GM21825 (cell line): ENCODE measurements around the gene ITSN1.

Experiments
- ATAC-seq: cut with Tn5 transposase; IDR thresholded peaks from one replicate; pipeline ENCODE4 v1.9.1; 2021; ENCODE audit warnings: mild to moderate bottlenecking, moderate library complexity; ENCODE audit not compliant: unreplicated experiment

The ITSN1 gene

DNA sequence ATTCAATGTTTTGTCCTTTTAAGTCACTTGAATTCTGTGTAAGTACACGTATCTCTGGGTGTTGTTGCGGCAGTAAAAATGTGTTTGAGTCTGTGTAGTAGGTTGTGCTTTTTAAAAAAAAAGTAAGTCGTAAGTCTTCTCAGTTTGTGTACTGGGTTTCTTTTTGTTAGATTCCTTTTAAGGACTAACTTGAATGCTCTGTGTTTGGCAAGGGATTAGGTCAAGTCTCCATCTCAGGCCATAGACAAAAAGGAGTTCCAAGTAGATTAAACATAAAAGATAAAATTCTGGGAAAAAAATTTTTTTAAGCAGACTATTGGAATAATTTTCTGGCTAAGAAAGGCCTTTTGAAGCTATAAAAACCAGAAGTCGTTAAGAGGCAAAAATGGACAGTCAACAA lies 160.2 kb downstream of the ITSN1 start:
- ATAC-seq = no peak

DNA sequence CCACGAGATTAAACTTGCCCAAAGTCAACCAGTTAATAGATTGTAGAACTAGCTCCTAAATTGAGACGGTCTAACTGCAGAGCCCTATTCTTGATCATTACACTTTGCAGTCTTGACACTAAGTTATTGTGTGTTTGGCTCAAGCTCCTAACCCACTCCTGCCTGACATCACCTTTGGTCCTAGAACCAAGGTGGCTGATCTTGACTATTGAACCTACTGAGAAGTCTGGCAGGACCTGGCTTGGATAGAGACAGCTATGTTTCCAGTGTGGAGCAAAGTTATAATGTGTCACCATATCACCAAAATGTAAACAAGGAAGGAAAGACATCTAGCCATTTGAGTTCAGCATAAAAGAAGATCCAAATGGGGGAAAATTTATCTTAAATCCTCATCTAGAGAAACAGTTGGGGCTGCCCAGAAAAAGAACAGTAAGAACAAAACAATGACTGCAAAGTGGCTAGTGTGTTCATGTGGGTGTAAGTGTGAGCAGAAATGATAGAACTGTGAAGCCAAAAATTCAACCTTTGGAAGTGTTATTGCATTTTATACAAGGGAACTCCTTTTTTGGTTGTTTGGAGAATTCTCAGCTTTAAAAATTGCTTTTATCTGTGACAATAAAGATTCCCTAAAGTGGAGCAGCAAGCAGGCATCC lies 166.5 kb downstream of the ITSN1 start:
- ATAC-seq = no peak

DNA sequence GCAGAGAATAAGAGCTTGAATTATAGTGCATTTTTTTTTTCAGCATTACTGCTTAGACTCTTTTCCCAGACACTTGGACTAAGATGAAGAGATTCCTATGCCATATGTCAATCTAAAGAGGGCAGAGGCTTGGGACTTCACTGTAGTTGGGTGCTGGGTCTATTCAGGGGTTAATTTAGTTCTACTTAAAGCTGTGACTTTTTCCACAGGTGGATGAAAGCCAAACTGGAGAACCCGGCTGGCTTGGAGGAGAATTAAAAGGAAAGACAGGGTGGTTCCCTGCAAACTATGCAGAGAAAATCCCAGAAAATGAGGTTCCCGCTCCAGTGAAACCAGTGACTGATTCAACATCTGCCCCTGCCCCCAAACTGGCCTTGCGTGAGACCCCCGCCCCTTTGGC lies 168.5 kb downstream of the ITSN1 start:
- no peak for ATAC-seq

DNA sequence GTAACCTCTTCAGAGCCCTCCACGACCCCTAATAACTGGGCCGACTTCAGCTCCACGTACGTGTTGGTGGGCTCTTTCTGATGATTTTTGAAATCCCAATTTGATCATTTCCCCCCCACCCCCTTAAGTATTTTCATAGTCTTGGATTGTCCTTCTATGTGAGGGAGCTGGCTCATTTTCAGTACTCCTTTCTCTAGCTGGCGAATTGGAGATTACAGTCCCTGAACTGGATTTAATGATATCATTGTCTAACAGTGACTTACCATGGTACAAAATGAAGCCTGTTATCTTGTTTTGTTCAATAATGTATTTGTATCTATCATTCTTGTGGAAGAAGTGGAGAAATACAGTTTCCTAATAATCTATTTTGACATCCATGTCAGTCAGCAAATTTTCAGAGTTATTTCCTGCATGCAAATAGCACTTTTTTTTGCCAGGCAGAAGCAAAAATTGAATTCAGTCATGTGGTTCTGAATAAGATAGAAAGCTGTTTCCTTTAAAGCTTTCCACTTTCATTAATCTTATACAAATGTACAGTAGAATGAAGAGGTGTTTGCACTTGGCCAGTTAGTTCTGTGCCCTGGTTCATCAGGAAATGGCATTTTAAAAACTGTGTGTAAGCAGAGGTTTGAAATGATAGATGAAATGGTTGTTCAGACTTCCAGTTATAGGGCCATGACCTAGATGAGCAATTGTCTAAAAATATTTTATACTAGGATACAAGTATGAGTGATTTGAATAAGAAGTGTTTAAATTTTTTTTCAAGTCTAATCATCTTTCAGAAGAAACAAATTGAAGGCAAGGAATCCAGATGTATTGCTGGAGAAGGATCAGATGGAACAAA lies 169.1 kb downstream of the ITSN1 start:
- no peak for ATAC-seq

DNA sequence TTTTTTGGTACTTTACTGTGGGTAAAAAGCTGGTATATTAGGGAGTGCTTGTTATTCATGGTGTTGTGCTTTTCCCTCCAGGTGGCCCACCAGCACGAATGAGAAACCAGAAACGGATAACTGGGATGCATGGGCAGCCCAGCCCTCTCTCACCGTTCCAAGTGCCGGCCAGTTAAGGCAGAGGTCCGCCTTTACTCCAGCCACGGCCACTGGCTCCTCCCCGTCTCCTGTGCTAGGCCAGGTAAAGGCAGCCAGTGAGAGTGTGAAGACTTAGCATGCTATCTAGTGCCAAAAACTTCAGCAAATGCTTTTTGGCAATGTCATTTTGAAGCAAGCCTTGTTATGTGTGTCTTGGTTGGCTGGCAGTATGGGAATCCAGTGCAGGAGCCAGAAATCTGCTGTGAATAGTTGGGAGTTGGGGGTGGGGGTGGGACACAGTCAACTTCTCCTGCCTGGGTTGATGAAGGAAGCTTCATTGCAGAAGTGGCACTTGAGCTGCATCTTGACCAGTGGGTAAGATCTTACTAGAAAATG lies 171.6 kb downstream of the ITSN1 start:
- ATAC-seq = no peak

DNA sequence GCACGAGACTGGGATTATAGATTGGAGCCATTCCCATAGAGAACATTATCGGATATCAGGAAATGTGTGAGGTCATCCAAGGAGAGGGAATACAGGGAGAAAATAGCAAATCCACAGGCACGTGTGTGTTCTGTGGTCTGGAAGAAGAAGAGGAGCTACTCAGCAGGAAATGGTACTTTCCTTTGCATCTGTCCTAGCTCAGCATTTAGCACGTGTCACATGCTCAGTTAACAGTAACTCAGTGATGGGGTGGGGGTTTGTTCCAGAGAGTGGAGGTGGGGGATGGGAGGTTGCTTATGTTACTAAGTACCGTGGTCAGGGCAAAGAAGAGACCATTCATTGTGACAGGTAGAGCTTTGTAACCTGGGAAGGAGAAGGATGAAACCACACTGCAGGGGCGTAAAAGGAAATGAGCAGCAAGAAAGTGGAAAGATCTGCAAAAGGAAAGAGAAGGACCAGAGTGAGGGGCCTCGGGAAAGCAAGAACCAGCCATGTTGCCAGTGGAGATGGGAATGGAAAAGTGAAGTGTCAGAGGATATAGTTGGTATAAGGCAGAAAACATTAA lies 172.9 kb downstream of the ITSN1 start:
- no peak for ATAC-seq

DNA sequence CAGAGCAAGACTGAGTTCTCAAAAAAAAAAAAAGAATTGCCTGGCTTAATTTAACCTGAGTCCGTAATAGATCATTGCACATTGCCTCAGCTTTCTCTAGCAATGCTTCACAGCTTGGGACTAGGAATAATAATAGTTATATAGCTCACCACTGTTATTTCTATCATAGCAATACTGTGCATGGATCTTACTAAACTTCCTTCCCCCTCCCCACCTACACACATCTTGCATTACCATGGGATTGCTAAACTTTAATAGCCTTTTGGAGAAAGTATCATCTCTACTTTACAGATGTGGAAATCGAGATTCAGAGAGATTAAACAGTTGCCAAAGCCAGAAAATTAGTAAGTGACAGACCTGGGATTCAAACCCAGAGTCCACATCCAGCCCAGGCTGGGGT lies 173.9 kb downstream of the ITSN1 start:
- ATAC-seq = no peak

DNA sequence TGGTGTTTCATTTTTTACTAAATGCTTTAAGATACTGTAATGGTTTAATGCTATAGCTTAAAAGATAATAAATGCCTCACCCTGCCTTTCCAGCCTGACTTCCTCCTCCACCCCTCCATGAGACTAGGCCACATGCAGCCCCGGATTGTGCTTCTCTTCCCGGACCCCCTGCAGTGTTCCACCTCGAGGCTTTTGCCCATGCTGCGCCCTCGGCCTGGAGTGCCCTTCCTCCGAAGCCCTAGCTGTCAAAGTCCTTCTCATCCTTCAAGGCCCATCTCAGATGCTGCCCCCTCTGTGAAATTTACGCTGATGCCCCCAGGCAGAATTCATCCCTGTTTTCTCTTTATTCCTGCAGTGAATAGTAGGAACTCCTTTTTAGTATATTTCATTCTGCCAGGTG lies 174.8 kb downstream of the ITSN1 start:
- no peak for ATAC-seq

DNA sequence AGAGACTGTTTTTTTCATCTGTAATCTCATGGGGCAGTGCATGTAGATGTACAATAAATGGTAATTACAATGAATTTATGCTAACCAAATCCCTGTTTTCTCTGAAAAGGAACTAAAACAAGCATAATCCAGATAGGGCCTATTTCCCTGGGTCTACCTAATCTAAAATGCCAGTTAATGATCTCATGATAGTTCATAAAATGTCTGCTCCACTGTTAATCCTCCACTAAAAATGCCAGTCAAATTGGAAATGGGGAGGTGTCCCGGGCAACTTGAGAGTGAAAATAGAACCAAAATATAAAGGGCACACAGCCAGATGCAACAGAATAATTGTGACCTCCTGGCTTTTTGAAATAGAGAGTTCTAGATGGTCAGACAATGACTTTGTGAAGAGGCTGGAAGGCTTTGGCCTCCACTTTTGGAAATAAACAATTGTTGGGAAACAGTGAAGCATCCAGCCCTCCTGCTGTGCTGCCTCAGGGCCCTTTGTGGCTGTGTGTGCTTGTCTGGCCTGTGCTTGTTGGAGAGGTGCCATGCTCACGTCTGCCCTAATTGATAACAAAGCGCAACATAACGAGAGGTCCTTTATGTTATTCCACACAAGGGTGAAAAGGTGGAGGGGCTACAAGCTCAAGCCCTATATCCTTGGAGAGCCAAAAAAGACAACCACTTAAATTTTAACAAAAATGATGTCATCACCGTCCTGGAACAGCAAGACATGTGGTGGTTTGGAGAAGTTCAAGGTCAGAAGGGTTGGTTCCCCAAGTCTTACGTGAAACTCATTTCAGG lies 175.6 kb downstream of the ITSN1 start:
- no peak for ATAC-seq

DNA sequence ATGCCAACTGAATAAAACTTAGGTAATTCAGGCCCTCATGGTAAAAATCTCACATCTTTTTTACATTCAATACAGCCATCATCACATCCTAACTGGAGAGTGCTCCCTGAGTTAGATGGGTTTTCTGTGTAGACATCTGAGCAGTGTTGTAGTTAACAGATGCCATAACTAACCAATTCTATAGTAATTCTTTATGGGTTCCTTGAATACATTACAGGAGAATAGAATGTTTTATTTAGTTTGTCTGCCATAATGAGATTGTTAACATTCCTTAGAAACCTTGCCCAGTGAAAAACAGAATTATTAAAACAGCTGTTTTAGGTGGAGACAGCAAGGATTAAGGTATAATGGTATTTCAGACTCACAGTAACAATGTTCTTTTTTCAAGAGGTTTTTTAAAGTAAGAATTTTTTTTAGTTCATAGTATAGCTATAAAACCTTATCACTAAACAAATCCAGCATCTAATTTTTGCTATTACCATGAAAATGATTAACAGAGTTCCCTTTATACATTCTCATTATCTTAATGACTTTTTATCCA lies 178.0 kb downstream of the ITSN1 start:
- ATAC-seq = no peak

DNA sequence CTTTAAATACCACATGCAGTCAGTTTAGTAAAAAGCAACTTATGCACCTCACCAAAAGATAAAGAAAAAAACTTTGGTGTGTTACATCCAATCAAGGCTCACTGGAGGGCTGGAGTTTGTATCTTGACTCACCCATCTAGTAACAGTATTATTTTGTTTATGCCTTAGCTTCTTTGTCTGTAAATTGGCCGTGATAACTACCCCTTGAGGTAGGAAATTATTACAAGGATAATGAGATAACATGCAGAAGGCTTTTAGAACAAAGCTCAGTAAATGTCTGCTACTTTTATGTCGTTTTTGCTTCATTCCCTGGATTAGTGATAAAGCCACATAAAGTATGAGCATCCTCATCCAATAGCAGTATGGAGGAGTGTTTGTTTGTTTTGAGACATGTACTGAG lies 178.5 kb downstream of the ITSN1 start:
- ATAC-seq = no peak

DNA sequence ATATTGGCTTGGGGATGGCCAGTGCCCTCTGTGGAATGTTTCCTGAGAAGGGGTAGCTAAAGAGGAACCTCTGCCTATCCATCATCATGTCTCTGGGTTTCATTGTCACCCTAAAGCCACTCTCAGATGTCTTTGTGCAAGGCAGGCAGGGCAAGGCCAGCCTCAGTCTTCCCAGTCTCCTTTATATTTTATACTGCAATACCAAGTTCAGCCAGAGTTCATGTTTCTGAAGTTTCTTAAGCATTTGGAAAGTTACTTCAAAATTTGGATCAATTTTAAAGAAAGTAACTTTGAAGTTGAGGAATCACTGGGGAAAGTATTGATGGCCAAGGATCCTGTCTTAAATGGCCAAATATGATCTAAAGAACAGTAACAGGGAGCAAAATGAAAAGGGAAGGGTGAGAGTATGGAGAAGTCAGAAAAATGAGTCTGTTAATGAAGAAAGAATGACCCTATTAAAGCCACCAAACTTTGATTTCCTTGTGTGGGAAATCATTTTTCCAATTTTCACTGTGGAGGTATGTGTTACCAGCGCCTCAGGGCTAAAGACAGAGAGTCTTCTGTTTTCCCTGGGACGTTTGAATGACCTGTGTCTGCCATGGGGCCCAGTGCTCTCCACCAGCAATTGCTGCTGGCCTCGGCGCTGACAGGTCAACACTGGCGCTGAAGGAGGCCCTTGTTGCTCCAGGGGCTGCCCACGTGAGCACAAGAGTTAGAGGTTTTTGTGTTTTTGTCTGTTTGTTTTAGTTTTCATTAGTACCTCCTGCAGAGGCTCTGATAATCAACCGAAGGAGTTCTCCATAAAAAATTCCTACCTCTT lies 179.4 kb downstream of the ITSN1 start:
- ATAC-seq = no peak

DNA sequence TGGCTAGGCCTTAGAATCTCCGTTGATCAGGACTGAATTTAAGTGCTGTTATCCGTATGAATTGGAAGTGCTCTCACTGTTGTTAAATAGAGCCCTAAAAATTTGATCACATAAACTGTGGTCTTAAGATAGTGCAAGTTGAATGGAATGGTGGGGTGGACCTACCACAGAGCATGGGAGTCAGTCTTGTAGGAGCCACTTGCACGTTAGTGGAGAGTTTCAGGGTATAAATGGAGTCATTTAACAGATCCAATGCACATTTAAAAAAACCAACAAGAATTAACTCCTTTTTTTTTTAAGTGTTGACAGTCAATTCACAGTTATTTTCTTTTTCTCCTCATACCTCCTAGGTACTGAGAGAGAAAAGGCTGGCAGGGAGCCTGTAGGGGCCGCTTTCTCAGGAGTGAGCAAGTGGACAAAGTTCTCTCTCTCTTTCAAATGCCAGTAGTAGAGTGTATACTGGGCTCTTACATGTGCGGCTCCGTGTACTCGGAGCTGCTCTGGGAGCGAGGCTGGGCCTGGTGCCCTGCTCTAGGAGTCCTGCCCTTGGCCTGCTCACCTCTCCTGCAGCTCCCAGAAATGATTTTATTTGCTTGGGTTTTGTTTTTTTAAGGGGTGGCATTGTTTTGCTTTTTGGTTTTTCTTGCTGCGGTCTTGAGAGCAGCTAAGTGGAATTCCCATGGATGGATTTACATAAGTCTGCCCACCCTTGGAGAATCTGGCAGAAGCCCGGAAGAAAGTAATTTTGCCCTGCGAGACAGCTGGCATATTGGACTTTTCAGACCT lies 182.0 kb downstream of the ITSN1 start:
- no peak for ATAC-seq

DNA sequence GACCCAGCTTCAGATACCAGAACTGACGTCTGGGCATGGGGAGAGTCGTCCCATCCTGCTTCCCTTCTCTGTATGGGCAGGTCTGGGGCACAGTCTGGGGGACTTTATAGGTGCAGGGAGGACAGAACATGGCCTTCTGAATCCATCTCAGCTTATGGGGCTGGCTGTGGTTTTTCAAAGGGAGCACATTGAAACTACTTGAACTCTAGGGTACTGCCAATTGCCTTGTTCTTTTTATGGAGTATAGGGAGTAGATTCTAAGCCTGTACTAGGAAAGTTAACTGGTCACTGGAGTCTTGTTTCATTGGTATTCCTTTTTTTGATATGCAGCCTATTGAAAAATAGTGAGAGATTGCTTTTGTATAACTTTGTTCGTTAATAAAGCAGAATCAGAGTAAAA lies 183.1 kb downstream of the ITSN1 start:
- no peak for ATAC-seq

DNA sequence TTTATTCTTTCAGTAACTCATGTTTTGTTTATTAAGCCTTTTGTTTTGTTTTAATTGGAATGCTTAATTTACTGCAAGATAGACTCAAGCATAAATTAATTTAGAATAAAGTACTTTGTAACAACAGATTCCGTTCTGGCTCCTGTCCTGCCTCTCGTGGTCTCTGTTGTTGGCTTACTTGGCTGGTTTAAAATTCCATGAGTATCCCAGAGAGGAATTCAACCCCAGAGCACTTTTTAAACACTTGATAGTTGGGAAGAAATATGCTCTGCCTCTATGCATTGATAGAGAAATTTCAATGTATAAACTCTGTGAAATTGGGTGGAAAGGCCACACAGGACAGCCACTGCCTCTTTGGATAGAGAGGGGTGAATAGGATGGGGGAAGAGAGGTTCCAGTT lies 183.6 kb downstream of the ITSN1 start:
- ATAC-seq = no peak

DNA sequence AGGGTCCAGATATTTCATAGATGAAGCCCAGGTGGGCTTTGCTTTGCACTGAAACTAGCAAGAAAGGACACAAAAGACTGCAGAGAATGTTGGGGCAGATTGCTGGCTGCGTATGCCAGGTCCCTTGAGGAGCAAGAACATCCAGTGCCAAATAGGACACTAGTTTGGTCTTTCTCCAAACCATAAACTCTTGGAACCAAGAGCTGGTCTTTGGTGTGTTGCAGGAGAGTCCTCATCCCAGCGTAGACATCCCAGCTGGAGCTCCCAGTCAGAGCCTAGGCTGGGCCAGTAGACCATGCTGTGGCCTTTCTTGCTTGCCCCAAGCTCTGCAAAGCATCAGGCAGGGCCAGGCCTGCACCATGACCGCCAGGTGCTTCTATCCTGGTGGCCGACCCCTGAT lies 185.8 kb downstream of the ITSN1 start:
- ATAC-seq = no peak

DNA sequence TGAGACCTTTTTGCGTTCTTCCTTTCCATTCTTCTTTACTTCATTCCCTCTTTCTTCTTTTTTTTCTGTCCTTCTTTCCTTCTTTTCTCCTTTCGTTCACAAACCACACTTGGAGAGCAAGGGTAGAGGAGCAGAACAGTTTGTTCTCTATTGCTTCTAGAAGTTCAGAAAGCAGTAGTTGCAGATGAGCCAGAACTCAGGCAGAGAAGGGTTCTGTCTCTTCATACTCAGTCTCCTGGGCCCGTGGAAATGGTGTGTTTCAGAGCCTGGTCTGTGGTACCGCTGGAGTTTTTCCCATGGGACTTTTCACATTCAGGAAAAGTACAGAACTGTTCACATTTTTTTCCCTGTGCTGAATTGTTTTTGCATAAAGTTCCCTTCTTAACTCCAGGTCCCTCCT lies 186.3 kb downstream of the ITSN1 start:
- ATAC-seq = no peak

DNA sequence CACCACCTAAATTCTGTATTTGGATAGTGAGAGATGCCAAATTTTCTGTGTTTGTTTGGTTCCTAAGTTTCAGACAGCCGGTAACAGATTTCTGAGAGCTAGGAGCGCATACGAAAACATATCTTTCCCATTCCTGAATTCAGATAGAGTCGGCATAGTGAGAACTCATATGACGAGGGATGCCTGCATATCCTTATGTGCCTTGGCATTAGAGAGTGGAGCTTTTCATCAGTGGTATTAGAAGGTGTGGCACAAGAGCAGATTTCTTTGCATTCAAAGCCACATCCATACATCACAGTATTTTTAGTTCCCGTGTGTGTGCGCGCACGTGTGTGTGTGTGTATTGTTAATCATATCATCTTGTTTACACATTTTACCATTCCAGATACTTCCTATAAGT lies 187.5 kb downstream of the ITSN1 start:
- ATAC-seq = no peak

DNA sequence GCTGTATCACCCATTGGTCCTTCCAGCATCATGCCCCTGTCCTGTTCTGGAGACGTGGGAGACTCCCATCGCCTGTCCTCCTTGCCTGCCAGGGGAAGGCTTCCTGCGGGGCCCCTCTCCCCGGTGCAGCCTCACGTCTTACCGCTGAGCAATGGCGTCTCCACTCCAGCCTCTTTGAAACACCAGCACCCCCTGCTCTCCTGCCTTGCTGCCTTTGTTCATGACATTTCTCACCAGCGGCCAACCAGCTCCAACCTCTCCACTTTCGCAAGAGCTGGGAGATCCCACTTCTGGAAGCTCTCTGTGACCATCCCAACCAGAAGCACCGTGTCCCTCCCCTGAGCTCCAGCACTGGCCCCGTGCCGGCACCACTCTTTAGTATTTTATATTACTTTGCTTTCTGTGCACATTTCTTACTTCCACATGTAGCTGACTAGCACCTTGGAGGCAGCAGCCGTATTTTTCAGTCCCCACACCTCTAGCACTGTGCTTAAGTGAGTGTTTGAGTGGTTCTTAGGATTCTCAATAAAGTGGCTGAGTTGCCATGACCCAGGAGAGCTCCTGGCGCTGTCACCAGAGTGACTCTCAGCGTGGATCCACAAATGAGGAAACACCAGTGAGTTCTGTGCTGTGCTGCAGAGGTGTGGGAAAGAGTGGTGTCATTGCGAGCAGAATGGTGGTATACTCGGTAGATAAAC lies 189.8 kb downstream of the ITSN1 start:
- ATAC-seq = no peak
